Measurements from ENCODE around the gene ERC2. TPM values are rescaled to one million over a fixed set of nuclear protein-coding genes. Genes with fewer than 3 reads are reported as not detected.

ERC2 gene
- total and polyA plus RNA-seq, 2 of the 8 experiments (the other 6 are each of a cell fraction or from before 2014, with no cell fraction given): 16.4 to 22.8 TPM

DNA sequence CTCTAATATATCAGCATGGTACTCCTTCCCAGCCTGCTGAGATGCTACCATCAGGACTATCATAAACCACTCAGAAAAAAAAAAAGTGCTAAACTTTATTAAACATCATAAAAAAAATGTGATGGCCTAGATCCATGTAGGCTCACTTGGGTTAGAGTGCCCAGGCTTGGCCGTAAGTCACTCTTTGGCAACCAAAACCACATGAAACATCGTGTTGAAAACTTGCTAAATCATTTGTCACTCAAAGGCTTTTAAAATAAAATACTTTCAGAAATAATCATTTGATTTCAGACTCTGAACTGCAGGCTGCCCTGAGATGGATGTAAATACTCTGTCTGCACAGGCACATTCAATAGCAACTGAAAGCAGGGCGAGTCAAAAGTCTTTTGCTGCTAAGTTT is 902.7 kb downstream of the ERC2 start (continued):
- TF ChIP-seq BRCA1 (IDR thresholded peaks at IDR 0.05; ENCODE audit: low read depth, low read length): no peak

Measured in H1 (cell line).